ENCODE results near the gene A4GALT. TPM values are rescaled to one million over a fixed set of nuclear protein-coding genes. Genes with fewer than 3 reads are reported as not detected.
A peak's percentile ranks its signal among the peaks of the same experiment; 100 is the strongest.

The A4GALT gene
- total and polyA plus RNA-seq, 2 experiments from 2014 or later: 7.0 to 16.2 TPM

DNA sequence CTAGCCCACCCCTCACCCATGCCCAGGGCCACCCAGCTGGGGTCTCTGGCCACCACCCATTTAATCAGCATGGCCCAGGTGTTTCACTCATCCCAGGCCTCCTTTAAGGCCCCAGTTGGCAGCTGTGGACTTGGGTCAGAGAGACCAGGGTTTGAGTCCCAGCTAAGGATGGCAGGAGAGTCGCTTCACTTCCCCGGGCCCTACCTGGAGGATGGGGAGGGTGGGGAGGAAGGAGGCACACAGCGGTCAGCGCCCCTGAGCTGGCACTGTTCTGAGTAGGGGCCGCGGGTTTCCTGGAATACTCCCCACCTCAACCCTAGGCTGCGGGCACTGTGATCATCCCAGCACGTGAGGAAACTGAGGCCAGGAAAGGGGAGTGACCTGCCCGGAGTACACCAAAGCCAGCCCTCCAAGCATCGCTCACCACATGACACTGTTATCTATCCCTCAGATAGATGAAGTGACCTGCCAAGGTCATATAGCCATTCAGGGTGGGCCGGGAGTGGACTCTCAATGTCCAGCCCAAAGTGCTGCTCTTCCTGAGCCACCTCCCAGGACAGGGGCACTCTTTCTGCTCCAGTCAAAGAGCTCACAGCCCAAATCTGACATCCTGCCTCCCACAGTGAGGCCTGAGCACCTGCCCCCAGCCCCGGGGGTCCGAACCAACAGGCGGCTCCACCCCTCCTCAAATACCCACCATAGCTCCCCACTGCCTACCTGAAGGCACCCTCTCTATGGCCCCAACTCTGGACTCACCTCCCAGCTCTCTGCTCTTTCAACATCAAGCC is 76.8 kb downstream of the A4GALT start:
- Histone ChIP-seq H3K79me2 (replicated peaks; ENCODE audit: insufficient read depth) (peaks cover 50% of the 10 kb centered on the region), H3K9me2 (ENCODE audit: insufficient read depth) (no peaks in the 10 kb centered on the region), H3K4me1 (ENCODE audit: insufficient read depth) (peaks cover 13% of the 10 kb centered on the region), H4K20me1 (replicated peaks; ENCODE audit: insufficient read depth) (peaks cover 9% of the 10 kb centered on the region), H3K27me3 (ENCODE audit: insufficient read depth) (no peaks in the 10 kb centered on the region), H3F3A (replicated peaks; ENCODE audit: low read depth) (no peaks in the 10 kb centered on the region), H3K4me3 (no peak overlapping the region), H3K27ac (ENCODE audit: low read depth) (no peak overlapping the region), H2AFZ (no peak overlapping the region), H3K4me2 (no peak overlapping the region), H3K36me3 (ENCODE audit: insufficient read depth) (no peaks in the 10 kb centered on the region)
- no peak for TF ChIP-seq EZH2 (IDR thresholded peaks at IDR 0.05; ENCODE audit: low read depth, unreplicated experiment)
- TF ChIP-seq CREB1 (CRISPR knock-in tag; IDR thresholded peaks at IDR 0.05; ENCODE audit: low read depth): no peak
- Mint-ChIP-seq H3K9me3 (no peaks in the 10 kb centered on the region), H3K27ac (peak overlapping the region; percentile 28; the same call in 1 of the 2 replicates), H3K4me3 (no peak overlapping the region; the same call in 2 of the 3 replicates), H3K36me3 (ENCODE audit: low read depth) (no peaks in the 10 kb centered on the region), H3K4me1 (peaks cover 25% of the 10 kb centered on the region), H3K27me3 (ENCODE audit: insufficient read depth, low read depth, poor library complexity) (peaks cover 22% of the 10 kb centered on the region)
- ATAC-seq: no peak
- no peak for DNase-seq (ENCODE audit: low spot score)

DNA sequence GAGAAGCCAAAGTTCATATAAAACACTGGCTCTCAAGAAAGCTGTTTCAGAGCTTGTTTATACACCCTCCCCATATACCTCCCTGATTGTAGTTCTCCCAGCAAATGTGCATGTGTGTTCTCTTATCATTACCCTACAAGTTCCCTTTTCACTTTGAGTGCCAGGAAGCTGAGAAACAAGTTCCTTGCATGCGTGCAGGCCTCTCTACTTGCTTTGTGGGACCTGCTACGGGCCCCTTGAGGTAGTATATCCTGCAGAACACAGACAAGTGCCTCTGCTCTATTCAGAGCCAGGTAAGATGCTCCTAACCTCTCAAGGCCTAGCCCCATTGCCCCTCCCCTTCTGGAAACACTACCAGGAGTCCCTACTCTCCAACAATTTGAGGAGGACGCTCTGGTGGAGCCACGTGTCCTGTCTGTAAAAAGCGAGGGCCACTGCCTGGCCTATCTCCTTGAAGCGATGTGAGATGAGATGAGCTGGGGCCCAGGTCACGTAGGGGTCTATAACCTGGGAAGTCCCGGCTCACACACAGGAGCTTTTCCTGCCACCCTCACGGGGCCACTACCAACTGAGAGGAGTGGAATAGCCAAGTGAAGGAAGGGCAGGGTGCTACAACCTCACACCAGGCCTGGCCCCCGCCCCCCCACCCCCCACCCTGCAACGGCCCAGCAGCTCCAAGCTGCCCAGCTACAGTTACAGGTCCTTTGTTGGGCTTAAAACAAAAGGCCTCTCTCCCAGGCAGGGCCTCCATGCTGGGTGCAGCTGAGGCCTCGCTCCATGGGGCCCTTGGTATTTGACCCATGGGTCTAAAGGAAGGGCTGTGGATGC is 77.7 kb downstream of the A4GALT start:
- H3K27me3 Mint-ChIP-seq (ENCODE audit: insufficient read depth, low read depth, poor library complexity): peaks cover 24% of the 10 kb centered on the region
- no peak overlapping the region for H2AFZ ChIP-seq
- H3K27me3 ChIP-seq (ENCODE audit: insufficient read depth): no peaks in the 10 kb centered on the region
- H3K4me1 Mint-ChIP-seq: peaks cover 25% of the 10 kb centered on the region
- H3K4me3 ChIP-seq: no peak overlapping the region
- H3K79me2 ChIP-seq (replicated peaks; ENCODE audit: insufficient read depth): peaks cover 42% of the 10 kb centered on the region
- no peaks in the 10 kb centered on the region for H3K9me3 Mint-ChIP-seq
- ATAC-seq (peak; percentile 56), DNase-seq (ENCODE audit: low spot score) (no peak)
- H3F3A ChIP-seq (replicated peaks; ENCODE audit: low read depth): no peaks in the 10 kb centered on the region
- H3K36me3 Mint-ChIP-seq (ENCODE audit: low read depth): no peaks in the 10 kb centered on the region
- H3K4me3 Mint-ChIP-seq: no peak overlapping the region
- no peak overlapping the region for H3K27ac ChIP-seq (ENCODE audit: low read depth)
- H3K4me2 ChIP-seq: no peak overlapping the region
- peaks cover 9% of the 10 kb centered on the region for H4K20me1 ChIP-seq (replicated peaks; ENCODE audit: insufficient read depth)
- no peak for TF ChIP-seq EZH2phosphoT487 (IDR thresholded peaks at IDR 0.05; ENCODE audit: unreplicated experiment)
- no peak for TF ChIP-seq ETS1 (IDR thresholded peaks at IDR 0.05)
- TF ChIP-seq NANOG (IDR thresholded peaks at IDR 0.05; ENCODE audit: borderline replicate concordance): no peak
- no peak for TF ChIP-seq ZNF331 (CRISPR knock-in tag; IDR thresholded peaks at IDR 0.05; ENCODE audit: low read depth)
- no peak for TF ChIP-seq ZNF114 (CRISPR knock-in tag; IDR thresholded peaks at IDR 0.05)
- TF ChIP-seq CREB1 (CRISPR knock-in tag; IDR thresholded peaks at IDR 0.05; ENCODE audit: low read depth): no peak
- TF ChIP-seq, protein P1, sequence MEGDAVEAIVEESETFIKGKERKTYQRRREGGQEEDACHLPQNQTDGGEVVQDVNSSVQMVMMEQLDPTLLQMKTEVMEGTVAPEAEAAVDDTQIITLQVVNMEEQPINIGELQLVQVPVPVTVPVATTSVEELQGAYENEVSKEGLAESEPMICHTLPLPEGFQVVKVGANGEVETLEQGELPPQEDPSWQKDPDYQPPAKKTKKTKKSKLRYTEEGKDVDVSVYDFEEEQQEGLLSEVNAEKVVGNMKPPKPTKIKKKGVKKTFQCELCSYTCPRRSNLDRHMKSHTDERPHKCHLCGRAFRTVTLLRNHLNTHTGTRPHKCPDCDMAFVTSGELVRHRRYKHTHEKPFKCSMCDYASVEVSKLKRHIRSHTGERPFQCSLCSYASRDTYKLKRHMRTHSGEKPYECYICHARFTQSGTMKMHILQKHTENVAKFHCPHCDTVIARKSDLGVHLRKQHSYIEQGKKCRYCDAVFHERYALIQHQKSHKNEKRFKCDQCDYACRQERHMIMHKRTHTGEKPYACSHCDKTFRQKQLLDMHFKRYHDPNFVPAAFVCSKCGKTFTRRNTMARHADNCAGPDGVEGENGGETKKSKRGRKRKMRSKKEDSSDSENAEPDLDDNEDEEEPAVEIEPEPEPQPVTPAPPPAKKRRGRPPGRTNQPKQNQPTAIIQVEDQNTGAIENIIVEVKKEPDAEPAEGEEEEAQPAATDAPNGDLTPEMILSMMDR (conservative IDR thresholded peaks at IDR 0.05; ENCODE audit: low read depth in 2 of 2): no peak
- TF ChIP-seq, protein P2, sequence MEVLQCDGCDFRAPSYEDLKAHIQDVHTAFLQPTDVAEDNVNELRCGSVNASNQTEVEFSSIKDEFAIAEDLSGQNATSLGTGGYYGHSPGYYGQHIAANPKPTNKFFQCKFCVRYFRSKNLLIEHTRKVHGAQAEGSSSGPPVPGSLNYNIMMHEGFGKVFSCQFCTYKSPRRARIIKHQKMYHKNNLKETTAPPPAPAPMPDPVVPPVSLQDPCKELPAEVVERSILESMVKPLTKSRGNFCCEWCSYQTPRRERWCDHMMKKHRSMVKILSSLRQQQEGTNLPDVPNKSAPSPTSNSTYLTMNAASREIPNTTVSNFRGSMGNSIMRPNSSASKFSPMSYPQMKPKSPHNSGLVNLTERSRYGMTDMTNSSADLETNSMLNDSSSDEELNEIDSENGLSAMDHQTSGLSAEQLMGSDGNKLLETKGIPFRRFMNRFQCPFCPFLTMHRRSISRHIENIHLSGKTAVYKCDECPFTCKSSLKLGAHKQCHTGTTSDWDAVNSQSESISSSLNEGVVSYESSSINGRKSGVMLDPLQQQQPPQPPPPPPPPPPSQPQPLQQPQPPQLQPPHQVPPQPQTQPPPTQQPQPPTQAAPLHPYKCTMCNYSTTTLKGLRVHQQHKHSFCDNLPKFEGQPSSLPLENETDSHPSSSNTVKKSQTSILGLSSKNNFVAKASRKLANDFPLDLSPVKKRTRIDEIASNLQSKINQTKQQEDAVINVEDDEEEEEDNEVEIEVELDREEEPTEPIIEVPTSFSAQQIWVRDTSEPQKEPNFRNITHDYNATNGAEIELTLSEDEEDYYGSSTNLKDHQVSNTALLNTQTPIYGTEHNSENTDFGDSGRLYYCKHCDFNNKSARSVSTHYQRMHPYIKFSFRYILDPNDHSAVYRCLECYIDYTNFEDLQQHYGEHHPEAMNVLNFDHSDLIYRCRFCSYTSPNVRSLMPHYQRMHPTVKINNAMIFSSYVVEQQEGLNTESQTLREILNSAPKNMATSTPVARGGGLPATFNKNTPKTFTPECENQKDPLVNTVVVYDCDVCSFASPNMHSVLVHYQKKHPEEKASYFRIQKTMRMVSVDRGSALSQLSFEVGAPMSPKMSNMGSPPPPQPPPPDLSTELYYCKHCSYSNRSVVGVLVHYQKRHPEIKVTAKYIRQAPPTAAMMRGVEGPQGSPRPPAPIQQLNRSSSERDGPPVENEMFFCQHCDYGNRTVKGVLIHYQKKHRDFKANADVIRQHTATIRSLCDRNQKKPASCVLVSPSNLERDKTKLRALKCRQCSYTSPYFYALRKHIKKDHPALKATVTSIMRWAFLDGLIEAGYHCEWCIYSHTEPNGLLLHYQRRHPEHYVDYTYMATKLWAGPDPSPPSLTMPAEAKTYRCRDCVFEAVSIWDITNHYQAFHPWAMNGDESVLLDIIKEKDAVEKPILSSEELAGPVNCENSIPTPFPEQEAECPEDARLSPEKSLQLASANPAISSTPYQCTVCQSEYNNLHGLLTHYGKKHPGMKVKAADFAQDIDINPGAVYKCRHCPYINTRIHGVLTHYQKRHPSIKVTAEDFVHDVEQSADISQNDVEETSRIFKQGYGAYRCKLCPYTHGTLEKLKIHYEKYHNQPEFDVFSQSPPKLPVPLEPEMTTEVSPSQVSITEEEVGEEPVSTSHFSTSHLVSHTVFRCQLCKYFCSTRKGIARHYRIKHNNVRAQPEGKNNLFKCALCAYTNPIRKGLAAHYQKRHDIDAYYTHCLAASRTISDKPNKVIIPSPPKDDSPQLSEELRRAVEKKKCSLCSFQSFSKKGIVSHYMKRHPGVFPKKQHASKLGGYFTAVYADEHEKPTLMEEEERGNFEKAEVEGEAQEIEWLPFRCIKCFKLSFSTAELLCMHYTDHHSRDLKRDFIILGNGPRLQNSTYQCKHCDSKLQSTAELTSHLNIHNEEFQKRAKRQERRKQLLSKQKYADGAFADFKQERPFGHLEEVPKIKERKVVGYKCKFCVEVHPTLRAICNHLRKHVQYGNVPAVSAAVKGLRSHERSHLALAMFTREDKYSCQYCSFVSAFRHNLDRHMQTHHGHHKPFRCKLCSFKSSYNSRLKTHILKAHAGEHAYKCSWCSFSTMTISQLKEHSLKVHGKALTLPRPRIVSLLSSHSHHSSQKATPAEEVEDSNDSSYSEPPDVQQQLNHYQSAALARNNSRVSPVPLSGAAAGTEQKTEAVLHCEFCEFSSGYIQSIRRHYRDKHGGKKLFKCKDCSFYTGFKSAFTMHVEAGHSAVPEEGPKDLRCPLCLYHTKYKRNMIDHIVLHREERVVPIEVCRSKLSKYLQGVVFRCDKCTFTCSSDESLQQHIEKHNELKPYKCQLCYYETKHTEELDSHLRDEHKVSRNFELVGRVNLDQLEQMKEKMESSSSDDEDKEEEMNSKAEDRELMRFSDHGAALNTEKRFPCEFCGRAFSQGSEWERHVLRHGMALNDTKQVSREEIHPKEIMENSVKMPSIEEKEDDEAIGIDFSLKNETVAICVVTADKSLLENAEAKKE (CRISPR knock-in tag; IDR thresholded peaks at IDR 0.05): no peak
- no peaks in the 10 kb centered on the region for H3K9me2 ChIP-seq (ENCODE audit: insufficient read depth)
- H3K27ac Mint-ChIP-seq: no peak overlapping the region
- H3K4me1 ChIP-seq (ENCODE audit: insufficient read depth): peaks cover 7% of the 10 kb centered on the region
- no peaks in the 10 kb centered on the region for H3K36me3 ChIP-seq (ENCODE audit: insufficient read depth)
